Testis (tissue), 3 donors: Measurements from ENCODE around the gene FHDC1. TPM values are rescaled to one million over a fixed set of nuclear protein-coding genes. Genes with fewer than 3 reads are reported as not detected.

Experiments used
- DNase-seq: peaks from one replicate; pipeline ENCODE4 v3.0.0-alpha.2; 2019
- H3K27ac ChIP-seq, 2 donors: fragments of 200-600 bp; sonication (generic); one replicate each; pipeline ENCODE4 v1.5.1; 2019
- H3K27me3 ChIP-seq: fragments of 200-600 bp; sonication (generic); one replicate; pipeline ENCODE4 v1.5.1; 2019
- H3K36me3 ChIP-seq: fragments of 200-600 bp; sonication (generic); one replicate; pipeline ENCODE4 v1.5.1; 2017; ENCODE audit warnings: low read depth; ENCODE audit errors: missing control alignments
- H3K4me1 ChIP-seq: fragments of 200-600 bp; sonication (generic); one replicate; pipeline ENCODE4 v1.5.1; 2019
- H3K4me3 ChIP-seq, 2 donors: fragments of 200-600 bp; sonication (generic); one replicate each; pipeline ENCODE4 v1.5.1; 2017 to 2019
- H3K9me3 ChIP-seq: fragments of 200-600 bp; sonication (generic); one replicate; pipeline ENCODE4 v1.5.1; 2017
- CTCF ChIP-seq, 3 experiments: fragments of 450-650 bp in 2 of 3; fragments of 200-600 bp in 1 of 3; sonication (generic) in 1 of 3; IDR thresholded peaks; one replicate each; pipeline ENCODE4 v1.5.1; 2016 to 2019; ENCODE audit warnings: antibody characterized with exemption in 3 of 3, mild to moderate bottlenecking in 2 of 3, moderate library complexity in 1 of 3
- POLR2A ChIP-seq: fragments of 450-650 bp; IDR thresholded peaks from one replicate; pipeline ENCODE4 v1.6.1; 2017; ENCODE audit warnings: antibody characterized with exemption, mild to moderate bottlenecking, moderate library complexity
- WGBS, 2 donors: methylation state at CpG; one replicate each; pipeline ENCODE4 v1.1.5; 2018; 5-methylcytosine and 5-hydroxymethylcytosine counted together
- intact Hi-C: fragments of 100-400 bp; cut with DNase I; formaldehyde crosslinking; loops from one replicate; pipeline ENCODE4 v1.15.1; 2023; ENCODE audit warnings: low total_unique reads
- polyA plus RNA-seq: library from polyadenylated mRNA; stranded (reverse); fragments of 350-450 nt; fragmentation: Illumina TruSeq; extraction: RNeasy Lipid Tissue Mini Kit (QIAGEN cat#74804); gene quantifications from one replicate; pipeline ENCODE4 v1.2.3, GENCODE V29; 2014; ENCODE audit warnings: low read depth, low replicate concordance; ENCODE audit not compliant: insufficient read depth
- total RNA-seq, 2 donors: library from RNA; depleted of rRNA; stranded (reverse); fragments of >200 nt; gene quantifications; one replicate each; pipeline ENCODE4 v1.2.3, GENCODE V29; 2016

FHDC1 gene
- total and polyA plus RNA-seq, 3 donors from 2014 or later = 2.9 to 4.2 (median 3.8) TPM

DNA sequence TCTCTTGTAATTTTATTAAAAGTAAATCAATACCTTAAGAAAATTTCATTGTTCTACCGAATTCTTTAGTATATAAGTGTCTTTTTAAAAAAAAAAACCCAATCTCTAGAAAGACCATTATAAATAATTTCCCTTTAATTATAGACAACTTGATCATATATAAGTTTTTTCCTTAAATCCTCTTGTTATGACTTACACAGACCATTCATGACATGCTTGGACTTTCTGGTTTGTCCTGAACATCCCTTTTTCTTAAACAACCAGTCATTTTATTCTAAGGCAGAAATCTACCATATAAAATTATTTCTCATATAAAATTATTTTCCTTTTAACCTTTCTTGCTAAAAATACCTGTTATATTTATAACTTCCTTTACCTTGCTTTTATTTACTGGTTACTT is 15.4 kb upstream of the FHDC1 start:
- no peak overlapping the region for H3K4me3 ChIP-seq
- intact Hi-C loops = no loop called here
- no peaks in the 10 kb centered on the region for H3K9me3 ChIP-seq
- TF ChIP-seq POLR2A (no peak), CTCF (IDR thresholded peaks at IDR 0.05) (no peak)
- H3K36me3 ChIP-seq = no peaks in the 10 kb centered on the region
- H3K4me1 ChIP-seq = no peaks in the 10 kb centered on the region
- H3K27ac ChIP-seq = no peak overlapping the region
- H3K27me3 ChIP-seq = no peaks in the 10 kb centered on the region
- WGBS, 2 donors = 47 to 68% methylated on average over 1 of the region's 1 CpG
- no peak for DNase-seq

GRCh38 chr4:152921284-152921683 is 14.8 kb upstream of the FHDC1 start:
- DNase-seq = no peak

GRCh38 chr4:152925851-152926250 is 10.3 kb upstream of the FHDC1 start:
- H3K4me3 ChIP-seq = no peak overlapping the region
- 78 to 83% methylated on average over 1 of the region's 1 CpG for WGBS, 2 donors
- H3K27me3 ChIP-seq = no peaks in the 10 kb centered on the region
- no peaks in the 10 kb centered on the region for H3K4me1 ChIP-seq
- intact Hi-C loops = no loop called here
- TF ChIP-seq POLR2A = no peak
- TF ChIP-seq CTCF (IDR thresholded peaks at IDR 0.05) = no peak
- H3K36me3 ChIP-seq = no peaks in the 10 kb centered on the region
- H3K9me3 ChIP-seq = no peaks in the 10 kb centered on the region
- no peak for DNase-seq
- H3K27ac ChIP-seq = no peak overlapping the region

More at GRCh38 chr4:152921284-152921683, 14.8 kb upstream of the FHDC1 start:
- no peak overlapping the region for H3K4me3 ChIP-seq
- H3K36me3 ChIP-seq = no peaks in the 10 kb centered on the region
- intact Hi-C loops = no loop called here
- H3K9me3 ChIP-seq = no peaks in the 10 kb centered on the region
- H3K27me3 ChIP-seq = no peaks in the 10 kb centered on the region
- H3K4me1 ChIP-seq = no peaks in the 10 kb centered on the region
- TF ChIP-seq POLR2A = no peak
- no peak for TF ChIP-seq CTCF (IDR thresholded peaks at IDR 0.05)
- no peak overlapping the region for H3K27ac ChIP-seq

GRCh38 chr4:152926959-152927358 is 9.2 kb upstream of the FHDC1 start:
- no peaks in the 10 kb centered on the region for H3K27me3 ChIP-seq
- no peaks in the 10 kb centered on the region for H3K9me3 ChIP-seq
- no peak overlapping the region for H3K4me3 ChIP-seq
- intact Hi-C loops = no loop called here
- no peak for DNase-seq
- H3K4me1 ChIP-seq = no peaks in the 10 kb centered on the region
- no peaks in the 10 kb centered on the region for H3K36me3 ChIP-seq
- TF ChIP-seq POLR2A (no peak), CTCF (IDR thresholded peaks at IDR 0.05) (no peak)
- 80 to 90% methylated on average over 4 of the region's 4 CpGs for WGBS, 2 donors
- H3K27ac ChIP-seq = no peak overlapping the region

DNA sequence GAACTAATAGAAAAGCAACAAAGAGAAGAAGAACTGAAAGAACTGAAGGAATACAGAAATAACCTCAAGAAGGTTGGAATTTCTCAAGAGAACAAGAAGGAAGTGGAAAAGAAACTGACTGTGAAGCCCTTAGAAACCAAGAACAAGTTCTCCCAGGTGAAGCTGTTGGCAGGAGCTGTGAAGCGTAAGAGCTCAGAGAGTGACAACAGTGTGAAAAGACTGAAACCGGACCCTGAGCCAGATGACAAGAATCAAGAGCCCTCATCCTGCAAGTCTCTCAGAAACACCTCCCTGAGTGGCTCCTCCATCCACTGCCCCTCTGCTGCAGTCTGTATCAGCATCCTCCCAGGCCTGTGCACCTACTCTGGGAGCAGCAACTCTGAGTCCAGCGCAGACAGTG is 8.4 kb upstream of the FHDC1 start:
- H3K4me1 ChIP-seq = no peaks in the 10 kb centered on the region
- DNase-seq = no peak
- no peak overlapping the region for H3K4me3 ChIP-seq
- intact Hi-C loops = no loop called here
- no peak overlapping the region for H3K27ac ChIP-seq
- H3K36me3 ChIP-seq = no peaks in the 10 kb centered on the region
- TF ChIP-seq CTCF (IDR thresholded peaks at IDR 0.05) (no peak), POLR2A (no peak)
- 89 to 95% methylated on average over 3 of the region's 3 CpGs for WGBS, 2 donors
- no peaks in the 10 kb centered on the region for H3K9me3 ChIP-seq
- no peaks in the 10 kb centered on the region for H3K27me3 ChIP-seq
